HG02588 (cell line): Measurements from ENCODE around the gene ARHGEF18.

Experiments
- ATAC-seq: cut with Tn5 transposase; IDR thresholded peaks from one replicate; pipeline ENCODE4 v1.9.1; 2021; ENCODE audit warnings: mild to moderate bottlenecking, moderate library complexity; ENCODE audit not compliant: unreplicated experiment

Gene ARHGEF18

DNA sequence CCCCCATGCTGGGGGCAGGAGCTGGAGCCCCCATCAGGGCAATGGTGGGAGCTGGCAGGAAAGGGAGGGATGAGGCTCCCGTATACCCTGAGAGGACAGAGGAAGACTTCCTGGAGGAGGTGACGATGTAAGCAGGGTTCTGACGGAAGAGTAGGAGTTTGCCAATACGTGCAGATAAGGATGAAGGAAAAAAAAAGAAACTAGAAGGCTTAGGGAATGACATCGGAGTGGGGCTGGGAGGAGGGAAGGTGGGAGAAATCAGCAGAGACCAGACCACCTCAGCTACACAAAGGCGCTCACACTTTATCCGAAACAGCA, 32.3 kb downstream of the ARHGEF18 start:
- no peak for ATAC-seq

DNA sequence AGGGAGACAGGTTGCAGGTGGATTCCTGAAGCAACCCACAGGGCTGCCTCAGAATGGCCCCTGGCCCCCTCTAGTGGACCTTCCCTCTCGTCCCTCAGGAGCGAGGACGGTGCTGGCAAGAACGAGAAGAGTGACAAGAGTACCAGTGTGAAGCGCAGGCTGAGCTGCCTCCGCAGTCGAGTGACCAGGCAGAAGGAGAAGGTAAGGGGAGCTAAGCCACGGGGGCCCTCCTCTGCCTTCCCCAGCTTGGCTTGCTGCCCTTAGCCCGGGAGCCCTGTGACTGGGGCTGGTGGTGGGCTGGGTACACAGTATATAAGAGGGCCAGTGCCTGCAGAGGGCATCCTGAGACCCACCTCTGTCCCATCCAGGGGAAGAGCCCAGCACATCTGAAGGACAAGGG, 34.0 kb downstream of the ARHGEF18 start:
- no peak for ATAC-seq

- ATAC-seq = no peak
Measured at GRCh38 chr19:7383284-7383683, 34.5 kb downstream of the ARHGEF18 start.

- ATAC-seq = no peak
Measured at GRCh38 chr19:7385062-7385461, 36.3 kb downstream of the ARHGEF18 start.

GRCh38 chr19:7386308-7386707, 37.6 kb downstream of the ARHGEF18 start:
- no peak for ATAC-seq

- ATAC-seq = no peak
Measured at GRCh38 chr19:7386769-7387168, 38.0 kb downstream of the ARHGEF18 start.

DNA sequence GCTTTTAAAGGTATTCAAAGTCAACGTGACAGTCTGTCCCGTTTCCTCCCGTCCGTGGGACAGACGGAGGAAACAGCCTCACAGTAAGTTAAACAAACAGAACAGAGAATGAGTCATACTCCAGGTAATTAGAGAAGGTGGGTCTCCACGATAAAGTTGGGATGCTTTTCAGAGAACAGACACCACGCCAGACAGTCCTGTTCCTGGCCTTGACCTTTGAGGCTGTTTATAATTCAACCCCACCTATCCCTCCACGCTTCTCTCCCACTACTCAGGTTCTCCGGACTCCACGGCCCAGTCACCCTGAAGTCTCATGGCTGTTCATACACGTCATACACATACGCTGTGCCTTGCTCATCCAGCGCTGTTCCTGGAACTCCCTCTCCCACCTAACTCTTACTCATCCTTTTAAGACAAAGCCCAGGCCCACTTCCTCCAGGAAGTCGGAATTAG, 42.5 kb downstream of the ARHGEF18 start:
- no peak for ATAC-seq

GRCh38 chr19:7393459-7393858, 44.7 kb downstream of the ARHGEF18 start:
- no peak for ATAC-seq

- ATAC-seq = no peak
Measured at GRCh38 chr19:7393939-7394730, 45.4 kb downstream of the ARHGEF18 start.

DNA sequence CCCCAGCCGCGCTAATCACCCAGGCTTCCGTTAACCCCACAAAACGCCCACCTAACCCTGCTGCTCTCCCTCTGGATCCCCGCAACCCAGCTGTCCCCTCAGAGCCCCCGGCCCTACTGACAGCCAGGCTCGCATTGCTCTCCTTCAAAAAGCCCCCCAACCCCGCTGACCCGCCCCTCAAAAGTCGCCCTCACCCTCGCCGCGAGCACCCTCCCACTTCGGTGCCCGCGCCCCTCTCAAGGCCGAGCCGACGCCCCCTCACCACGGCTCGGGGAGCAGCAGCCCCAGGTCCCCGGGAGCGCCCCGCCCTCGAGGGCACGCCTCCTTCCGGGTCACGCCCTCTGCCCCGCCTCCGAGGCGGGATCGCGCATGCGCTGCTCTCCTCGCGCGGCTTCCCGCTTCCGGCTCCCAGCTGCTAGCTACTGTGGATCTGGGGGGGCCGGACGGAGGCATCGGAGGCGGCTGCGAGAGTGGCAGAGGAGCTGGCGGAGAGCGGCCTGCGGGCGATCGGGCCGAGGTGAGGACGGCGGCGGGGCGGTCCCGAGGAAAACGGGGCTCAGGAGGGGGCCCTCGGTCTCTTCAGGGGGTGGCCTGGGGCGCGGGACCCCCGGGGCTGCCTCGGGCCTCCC, 46.1 kb downstream of the ARHGEF18 start:
- ATAC-seq = peak; percentile 71

DNA sequence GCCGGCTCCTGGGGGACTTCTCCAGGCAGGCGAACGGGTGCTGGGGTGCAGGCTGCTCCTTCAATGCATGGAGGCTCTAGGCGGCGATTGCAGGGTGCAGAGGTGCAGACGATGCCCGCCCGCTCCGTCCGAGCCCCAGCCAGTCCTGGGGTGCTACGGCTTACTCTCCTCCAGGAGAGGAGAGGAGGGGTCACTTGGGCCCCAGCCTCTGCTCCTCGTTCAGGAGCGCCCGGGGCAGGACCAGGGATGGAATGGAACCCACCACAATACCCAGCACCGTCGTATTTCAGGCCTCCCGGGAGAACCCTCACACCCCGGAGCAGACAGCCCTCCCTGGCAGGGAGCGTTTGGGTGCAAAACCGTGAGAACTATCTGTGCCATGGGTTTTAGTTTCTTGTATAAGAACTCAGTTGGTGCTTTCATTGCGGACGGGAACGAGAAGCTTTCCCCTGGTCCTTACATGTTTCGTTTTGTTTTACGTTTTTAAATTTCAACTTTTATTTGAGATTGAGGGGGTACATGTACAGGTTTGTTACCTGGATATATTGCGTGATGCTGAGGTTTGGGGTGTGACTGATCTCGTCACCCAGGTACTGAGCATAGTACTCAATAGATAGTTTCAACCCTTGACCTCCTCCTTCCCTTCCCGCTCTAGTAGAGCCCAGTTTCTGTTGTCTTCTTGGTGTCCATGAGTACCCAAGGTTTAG, 46.8 kb downstream of the ARHGEF18 start:
- peak; percentile 15 for ATAC-seq

- ATAC-seq = no peak
Measured at GRCh38 chr19:7397687-7398086, 49.0 kb downstream of the ARHGEF18 start.
